CMK (cell line): ENCODE measurements around the gene COX6A2.
"Not testable (repeated sequence)": the region's sequence is repeated elsewhere in the genome, so short reads cannot be mapped to it uniquely, and the experiment has no call there.

Experiments used
- DNase-seq: peaks from one replicate; pipeline ENCODE4 v3.0.0-alpha.2; 2010; ENCODE audit warnings: low read depth

COX6A2 gene

DNA sequence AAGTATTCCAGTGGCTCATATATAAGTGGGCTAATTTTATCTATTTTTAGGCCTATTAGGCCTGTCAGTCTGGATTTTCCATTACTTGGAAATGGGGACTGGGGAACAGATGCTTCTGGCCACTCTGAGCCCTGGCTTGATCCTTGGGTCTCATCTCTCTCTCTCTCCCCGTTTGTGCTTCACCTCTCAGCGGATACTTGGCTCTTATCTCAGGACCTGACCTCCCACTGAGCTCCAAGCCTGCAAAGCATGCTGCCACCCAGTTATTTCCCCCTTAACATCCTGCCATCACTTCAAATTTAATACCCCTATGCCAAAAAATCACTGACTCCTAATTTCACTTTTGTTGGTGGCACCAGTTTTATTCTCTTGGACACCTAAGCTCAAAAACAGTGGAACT lies 10.3 kb upstream of the COX6A2 start:
- no peak for DNase-seq

DNA sequence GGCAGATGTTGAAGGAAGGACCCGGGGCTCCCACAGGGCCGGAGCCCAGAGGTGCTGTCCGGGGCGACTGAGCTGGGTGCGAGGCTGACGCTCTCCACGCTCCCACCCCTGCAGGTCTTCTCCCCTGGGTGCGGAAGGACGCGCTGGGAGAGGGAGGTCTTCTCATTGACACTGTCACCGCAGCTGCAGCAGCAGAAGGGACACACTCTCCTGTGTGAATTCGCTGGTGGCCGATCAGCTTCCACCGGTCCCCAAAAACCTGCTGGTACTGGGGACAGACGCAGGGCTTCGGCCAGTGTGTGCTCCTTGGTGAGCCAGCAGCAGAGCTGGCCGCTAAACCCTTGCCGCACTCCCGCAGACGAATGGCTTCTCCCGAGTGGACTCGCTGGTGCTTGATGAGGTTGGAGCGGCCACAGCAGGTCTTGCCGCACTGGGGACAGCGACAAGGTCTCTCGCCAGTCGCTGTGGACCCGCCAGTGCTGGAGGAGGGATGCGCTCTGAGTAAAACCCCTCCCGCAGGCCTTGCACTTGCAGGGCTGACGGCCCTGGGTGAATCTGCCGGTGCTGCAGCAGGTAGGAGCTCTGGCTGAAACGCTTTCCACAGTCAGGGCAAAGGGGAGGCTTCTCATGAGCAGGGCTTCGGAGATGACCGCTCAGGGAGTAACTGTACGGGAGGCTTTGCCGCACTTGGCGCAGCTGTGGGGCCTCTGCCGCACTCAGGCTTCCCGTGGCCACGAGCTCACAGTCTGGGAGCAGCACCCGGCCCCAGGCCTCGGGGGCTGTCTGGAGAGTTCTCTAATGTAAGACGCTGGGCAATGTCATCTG lies 8.3 kb upstream of the COX6A2 start:
- no peak for DNase-seq

DNA sequence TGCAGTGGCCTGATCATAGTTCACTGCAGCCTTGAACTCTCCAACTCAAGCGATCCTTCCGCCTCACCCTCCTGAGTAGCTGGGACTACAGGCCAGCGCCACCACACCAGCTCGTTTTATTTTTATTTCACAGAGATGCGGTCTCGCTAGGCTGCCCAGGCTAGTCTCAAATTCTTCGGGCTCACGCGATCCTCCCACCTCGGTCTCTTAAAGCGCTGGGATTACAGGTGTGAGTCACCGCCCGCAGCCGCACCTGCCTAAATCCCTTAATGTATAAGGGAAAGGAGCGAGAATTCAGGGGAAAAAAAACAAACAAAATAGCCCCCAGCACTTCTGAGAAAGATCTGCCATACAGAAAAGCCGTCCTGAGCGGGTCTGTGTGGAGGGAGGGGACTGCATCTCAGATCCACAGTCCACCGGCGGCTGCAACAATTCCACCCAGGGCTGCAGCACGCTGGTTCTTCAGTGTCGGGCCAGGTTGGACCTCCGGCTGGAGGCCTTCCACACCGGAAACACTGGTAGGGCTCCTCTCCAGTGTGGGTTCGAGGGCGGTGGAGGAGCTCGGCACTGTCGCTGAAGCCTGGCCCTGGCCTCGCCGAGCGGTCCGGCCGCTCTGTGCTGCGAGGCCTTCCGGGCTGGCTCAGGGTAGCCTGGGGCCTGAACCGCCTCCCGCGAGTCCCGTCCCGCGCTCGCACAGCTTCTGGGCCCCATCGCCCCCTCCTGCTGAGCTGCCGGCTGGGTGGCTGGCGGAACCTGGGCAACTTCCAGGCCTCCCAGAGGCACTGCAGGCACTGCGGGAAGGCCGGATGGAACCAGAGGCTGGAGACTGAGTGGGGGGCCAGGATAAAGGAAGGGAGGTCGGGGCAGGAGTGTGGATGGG lies 7.4 kb upstream of the COX6A2 start:
- DNase-seq = no peak

DNA sequence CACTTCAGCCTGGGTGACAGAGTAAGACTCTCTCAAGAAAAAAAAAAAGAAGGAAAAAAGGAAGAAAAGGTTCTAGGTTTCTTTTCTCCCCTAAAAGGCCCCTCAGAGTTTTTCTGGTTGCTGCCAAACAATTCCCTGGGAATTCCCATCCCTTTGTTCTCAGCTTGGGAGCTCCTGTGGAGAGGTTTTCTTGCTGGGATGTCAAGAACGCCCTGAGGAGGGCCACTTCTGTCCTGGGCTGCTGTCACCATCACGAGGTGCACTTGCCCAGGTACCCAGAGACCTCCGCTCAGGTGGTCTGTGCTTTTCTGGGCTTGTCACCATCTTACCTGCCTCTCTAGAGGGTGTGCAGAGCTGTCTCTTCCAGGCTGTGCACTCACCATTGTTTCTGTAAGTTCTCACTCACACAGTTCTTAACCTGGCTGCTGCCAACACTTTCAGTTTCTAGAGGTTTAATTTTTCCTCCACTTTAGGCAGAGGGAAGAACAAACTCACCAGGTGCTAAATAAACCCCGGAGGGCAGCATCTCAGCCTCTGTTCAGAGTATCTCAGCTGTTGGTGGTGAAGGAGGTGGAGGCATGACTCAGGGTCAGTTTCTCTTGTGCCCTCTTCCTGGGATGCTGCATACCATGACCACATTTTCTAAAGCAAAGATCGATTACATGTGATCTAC lies 2.4 kb upstream of the COX6A2 start:
- no peak for DNase-seq

DNA sequence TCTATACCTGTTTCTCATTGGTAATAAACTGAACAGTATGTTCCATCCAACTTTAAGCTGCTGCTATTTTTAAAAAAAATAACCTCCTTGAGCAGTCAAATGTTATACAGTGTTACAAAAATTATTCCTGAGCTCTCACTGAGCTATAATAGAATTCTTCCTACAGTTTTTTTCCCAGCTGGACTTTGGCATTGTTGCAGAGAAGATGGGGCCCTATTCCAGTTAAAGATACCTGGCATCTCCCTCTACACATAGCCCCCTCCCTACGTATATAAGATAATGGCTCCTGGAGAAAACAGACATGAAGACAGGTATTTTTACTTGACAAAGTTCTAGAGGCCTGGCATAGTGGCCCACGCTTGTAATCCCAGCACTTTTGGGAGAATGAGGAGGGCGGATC lies 1.6 kb upstream of the COX6A2 start:
- no peak for DNase-seq

DNA sequence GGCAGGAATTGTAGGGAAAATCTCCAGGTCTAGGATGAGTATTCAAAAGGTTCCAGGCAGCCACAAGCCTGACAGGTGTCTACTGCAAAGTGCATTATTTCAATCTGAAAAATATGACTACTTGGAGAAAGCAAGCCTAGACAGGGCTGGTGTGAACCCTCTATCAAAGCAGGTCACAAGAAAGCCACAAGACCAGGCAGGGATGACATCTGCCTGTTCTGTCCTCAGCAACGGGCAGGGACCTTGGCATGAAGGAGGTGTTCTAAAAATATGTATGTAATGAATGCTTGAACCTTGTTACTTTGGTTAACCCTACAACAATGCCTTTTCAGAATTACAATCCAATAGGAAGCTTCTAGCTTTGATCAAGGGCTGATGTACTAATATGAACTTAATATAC lies 1.2 kb upstream of the COX6A2 start:
- DNase-seq = no peak

DNA sequence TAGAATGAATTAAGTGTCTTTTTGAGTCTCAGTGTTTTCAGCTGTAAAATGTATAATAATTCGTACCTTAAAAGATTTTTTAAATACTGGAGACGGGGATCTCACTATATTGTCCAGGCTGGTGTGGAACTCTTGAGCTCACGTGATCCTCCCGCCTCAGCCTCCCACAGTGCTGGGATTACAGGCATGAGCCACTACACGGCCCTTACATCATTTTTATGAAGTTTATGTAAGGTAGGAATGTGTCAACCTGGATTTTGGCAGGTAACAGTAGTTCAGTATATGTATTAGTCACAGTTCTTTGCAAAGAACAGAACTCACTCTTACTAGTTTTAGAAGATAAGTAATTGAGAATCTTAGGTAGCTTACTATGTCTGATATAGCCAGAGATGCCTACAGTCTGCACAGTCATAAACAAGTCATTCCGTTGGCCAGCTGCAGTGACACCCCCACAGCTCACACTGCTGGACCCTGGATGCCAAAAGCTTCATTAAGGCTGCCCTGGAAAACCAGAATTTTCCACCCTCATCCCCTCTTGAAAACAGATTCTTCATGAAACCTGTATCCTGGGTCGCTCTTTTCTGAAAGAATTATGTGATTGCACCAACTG lies 583 bp upstream of the COX6A2 start:
- no peak for DNase-seq

DNA sequence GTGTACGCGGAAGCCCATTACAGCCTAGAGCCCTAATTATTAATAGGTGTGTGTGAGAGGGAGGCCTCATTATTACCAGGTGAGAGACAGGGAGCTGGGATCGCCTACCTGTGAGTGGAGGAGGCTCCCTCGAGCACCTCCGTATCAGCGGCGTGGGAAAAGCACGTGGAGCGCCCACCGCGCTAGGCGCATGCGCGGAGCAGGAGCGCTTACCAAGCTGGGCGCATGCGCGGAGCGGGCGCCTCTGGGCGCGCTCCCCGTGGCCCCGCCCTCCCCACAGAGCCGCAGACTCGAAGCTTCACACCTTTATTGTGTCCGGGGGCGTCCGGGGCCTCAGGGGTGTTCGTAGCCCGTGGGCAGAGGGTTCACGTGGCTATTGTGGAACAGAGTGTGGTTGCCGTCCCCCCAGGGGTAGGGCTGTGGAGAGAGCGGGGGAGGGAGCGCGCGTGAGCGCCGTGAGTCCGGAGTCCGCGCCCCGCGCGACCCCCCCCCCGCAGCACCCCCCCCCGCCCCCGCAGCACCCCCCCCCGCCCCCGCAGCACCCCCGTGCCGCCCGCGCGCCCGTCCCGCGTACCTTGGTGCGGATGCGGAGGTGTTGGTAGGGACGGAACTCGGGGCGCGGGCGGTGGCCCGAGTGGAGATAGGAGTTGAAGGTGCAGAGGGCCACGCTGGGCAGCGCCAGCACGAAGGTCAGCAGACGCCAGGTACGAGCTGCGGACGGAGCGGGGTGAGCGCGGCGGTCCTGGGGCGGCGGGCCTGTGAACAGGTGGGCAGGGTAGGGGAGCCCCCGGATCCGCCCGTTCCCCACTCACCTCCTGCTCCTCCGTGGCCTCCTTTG lies 500 bp downstream of the COX6A2 start:
- DNase-seq = no peak

DNA sequence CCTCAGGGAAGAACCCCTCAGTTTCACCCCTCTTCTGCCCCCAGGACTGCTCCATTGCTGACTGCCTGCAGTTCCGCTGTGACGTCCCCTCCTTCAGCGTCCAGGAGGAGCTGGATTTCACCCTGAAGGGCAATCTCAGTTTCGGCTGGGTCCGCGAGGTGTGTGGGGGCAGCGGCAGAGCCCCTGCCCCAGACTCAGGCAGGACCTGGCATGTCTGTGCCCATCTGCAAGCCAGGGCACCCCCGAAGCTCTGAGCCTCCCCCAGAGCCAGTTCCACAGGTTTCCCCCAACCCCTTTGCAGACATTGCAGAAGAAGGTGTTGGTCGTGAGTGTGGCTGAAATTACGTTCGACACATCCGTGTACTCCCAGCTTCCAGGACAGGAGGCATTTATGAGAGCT lies 4.4 kb downstream of the COX6A2 start:
- DNase-seq = no peak

DNA sequence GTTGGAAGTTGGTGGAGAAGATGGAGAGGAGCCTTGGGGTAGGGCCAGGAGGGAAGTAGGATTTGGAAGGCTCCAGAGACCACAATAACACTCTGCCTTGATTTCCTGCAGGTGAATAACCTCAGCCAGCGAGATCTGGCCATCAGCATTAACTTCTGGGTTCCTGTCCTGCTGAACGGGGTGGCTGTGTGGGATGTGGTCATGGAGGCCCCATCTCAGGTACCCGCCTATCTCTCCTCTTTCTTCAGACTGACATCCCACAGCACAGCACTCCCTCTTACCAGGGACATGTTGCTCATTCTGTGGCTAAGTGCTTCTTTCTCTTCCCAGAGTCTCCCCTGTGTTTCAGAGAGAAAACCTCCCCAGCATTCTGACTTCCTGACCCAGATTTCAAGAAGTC lies 4.9 kb downstream of the COX6A2 start:
- no peak for DNase-seq

DNA sequence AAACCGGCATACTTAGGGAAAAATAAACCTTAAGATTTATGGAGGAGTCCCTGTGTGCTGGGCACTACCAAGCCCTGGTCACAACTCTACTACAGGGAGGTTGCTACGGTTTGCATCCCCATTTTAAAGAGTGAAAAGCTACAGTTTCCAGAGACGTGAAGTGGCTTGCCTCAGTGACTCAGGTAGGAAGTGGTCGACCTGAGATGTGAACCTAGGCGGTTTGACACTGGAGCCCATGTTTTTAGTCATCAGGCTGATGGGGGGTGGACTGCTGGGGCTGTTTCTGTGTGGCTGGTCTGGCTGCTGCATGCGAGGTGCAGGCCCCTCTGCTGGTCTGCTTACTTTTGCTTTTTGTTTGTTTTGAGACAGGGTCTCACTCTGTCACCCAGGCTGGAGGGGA lies 6.6 kb downstream of the COX6A2 start:
- DNase-seq = no peak

DNA sequence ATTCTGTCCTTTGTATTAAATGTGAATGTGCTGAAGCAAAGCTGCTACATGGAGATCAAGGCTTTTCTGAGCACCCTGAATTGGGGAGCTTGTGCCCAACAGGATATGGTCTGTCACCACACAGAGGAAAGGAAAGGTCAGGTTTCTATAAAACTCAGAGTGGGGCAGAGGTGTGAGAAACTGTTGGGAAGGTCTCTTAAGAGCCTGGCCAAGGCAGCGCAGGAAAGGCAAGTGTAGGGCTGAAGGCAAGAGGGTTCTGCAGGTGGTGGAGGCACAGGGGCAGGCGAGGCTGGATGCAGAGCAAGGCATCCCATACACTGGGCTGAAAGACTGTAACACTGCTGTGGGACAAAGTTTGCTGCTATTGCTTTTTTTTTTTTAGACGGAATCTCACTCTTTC lies 8.1 kb downstream of the COX6A2 start:
- no peak for DNase-seq

DNA sequence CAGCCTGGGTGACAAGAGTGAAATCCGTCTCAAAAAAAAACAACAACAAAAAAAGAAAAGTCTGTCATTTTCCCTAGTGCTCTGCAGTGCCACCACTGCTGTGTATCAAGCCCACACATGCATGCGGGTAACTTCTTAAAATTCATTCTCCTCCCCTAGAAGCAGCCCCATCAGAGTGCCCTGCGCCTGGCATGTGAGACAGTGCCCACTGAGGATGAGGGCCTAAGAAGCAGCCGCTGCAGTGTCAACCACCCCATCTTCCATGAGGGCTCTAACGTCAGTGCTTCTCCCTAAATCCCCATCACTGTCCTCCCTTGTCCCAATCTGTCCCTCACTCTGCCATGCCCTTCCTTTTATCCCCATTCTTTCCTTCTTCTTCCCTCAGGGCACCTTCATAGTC lies 10.2 kb downstream of the COX6A2 start:
- no peak for DNase-seq

DNA sequence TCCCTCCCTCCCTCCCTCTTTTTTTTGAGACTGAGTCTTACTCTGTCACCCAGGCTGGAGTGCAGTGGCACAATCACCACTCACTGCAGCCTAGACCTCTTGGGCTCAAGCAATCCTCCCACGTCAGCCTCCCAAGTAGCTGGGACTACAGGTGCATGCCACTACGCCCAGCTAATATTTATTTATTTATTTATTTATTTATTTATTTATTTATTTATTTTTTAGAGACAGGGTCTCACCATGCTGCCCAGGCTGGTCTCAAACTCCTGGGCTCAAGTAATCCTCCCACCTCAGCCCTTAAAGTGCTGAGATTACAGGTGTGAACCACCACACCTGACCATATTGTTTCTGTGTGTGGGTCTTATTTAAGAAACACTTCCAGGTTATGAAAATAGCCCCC lies 11.1 kb downstream of the COX6A2 start:
- DNase-seq = not testable (repeated sequence)

DNA sequence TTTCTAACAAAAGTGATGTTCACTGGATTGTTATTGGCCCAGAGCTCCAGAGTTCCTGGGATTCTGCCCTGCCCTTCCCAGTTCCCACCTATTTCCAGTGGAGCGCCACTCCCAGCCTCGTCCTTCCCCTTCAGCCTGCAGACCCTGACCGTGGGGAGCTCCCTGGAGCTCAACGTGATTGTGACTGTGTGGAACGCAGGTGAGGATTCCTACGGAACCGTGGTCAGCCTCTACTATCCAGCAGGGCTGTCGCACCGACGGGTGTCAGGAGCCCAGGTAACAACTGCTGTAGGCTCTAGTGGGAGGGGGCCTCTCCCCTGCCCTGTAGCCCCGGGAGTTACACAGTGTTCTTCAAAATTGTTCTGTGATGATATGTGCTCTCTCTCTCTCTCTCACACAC lies 11.8 kb downstream of the COX6A2 start:
- no peak for DNase-seq

DNA sequence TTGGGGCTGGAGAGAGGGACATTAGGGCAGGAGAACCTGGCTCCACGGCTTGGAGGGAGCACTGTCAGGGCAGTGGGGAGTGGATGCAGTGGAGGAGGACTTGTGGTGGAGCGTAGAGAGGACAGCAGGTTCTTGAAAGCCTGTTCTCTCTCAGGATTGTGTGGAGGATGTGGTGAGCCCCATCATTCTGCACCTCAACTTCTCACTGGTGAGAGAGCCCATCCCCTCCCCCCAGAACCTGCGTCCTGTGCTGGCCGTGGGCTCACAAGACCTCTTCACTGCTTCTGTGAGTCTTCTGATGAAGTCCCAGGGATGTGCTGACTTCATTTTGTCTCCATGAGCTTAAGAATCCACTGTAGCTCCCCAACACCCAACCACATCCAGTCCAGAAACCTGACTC lies 13.5 kb downstream of the COX6A2 start:
- no peak for DNase-seq

DNA sequence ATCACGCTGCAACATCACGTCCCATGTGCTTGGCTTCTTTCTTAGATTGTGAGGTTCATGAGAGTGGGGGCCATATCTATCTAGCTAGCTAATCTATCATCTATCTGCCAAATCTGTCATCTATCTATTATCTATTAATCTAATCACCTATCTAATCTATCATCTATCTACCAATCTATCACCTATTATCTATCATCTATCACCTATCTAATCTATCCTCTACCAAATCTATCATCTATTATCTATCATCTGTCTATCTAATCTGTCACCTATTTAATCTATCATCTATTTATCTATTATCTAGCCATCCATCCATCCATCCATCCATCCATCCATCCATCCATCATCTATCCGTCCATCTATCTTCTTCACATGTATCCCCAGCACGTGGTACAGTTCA lies 14.2 kb downstream of the COX6A2 start:
- DNase-seq = no peak

DNA sequence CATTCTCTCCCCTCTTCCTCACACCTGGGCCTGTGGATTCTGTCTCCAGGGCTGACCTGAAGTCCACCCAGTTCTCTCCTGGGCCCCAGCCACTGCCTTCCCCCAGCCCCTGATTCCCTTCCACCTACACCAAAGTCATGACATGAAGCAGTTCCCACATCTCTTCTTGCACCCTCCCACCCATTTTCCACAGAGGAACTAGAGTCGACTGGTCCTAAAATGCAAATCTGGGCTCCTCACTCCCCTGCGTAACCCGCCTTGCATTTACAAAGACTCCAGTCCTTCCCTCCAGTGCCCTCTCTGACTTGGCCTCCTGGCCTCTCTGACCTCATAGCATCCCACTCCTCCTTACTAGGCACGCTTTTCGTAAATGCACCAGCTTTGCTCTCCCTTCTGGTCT lies 14.8 kb downstream of the COX6A2 start:
- DNase-seq = no peak

DNA sequence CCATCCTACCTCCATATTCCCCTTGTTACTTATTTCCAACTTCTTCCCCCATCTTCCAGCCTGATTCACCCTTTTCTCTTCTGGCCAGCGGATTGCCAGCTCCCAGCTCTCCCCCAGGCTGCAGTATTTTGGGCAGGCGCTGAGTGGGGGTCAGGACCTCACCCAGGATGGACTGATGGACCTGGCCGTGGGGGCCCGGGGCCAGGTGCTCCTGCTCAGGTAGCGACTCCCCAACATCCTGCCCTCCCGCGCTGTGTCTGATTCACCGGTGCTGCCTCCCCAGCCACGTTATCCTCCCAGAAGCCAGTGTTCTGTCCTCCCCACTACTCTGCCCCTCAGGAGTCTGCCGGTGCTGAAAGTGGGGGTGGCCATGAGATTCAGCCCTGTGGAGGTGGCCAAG lies 15.4 kb downstream of the COX6A2 start:
- no peak for DNase-seq

DNA sequence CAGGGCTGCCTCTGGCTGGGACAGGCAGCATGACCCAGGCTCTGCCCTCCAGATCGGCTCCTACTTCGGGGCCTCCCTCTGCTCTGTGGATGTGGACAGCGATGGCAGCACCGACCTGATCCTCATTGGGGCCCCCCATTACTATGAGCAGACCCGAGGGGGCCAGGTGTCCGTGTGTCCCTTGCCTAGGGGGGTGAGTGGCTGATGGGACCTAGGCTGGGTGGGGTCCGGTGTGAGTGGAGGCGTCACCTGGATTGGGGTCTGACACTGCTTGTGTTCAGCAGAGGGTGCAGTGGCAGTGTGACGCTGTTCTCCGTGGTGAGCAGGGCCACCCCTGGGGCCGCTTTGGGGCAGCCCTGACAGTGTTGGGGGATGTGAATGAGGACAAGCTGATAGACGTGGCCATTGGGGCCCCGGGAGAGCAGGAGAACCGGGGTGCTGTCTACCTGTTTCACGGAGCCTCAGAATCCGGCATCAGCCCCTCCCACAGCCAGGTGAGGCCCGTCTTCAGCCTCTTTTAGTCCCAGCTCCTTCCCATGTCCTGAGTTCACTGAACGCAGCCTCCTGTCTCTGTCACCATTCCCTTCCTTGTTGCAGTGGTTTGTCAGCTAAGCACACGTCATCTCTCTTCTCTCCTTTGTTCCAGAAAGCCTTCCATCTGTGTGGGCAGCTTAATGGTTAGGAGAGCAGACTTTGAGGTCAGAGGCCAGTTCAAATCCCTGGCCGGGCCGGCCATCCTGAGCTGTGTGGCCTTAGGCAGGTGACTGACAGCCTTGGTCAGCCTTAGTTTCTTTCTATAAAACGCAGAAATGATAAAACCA lies 16.9 kb downstream of the COX6A2 start:
- no peak for DNase-seq

DNA sequence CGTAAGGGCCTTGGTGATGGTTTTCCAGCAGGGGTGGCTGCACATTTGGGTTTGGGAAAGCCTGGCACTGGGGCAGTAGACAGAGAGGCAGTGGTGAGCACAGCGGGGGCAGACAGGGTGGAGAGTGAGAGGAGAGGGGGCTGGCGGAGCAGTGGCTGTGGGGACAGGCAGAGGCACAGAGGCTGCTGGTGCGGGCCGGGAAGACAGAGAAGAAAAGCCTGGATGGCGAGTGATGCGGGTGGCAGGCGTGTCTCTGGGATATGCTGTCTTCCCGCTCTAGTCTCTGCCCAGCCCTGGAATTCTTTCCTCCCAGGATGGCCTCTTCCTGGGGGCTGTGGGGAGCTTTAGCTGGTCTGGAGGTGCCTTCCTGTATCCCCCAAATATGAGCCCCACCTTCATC lies 18.1 kb downstream of the COX6A2 start:
- DNase-seq = no peak
